RWPE2 (cell line): ENCODE measurements around the gene ABHD4.

Source experiments
- ATAC-seq: fragments of 200-7000 bp; cut with Tn5 transposase; 3 replicates; pipeline ENCODE4 v1.9.1; 2021; ENCODE audit warnings: low read depth
- DNase-seq: peaks from one replicate; pipeline ENCODE4 v3.0.0-alpha.2; 2020; ENCODE audit warnings: low spot score
- H3K27ac ChIP-seq: fragments of 450-650 bp; 2 replicates; pipeline ENCODE4 v1.5.1; 2017; ENCODE audit warnings: mild to moderate bottlenecking; ENCODE audit not compliant: poor library complexity, severe bottlenecking
- H3K27me3 ChIP-seq: fragments of 250-450 bp; sonication (Bioruptor Pico); 2 replicates; pipeline ENCODE4 v1.5.1; 2021; ENCODE audit warnings: mild to moderate bottlenecking, moderate library complexity; ENCODE audit not compliant: insufficient read depth, poor library complexity, severe bottlenecking
- H3K36me3 ChIP-seq: fragments of 250-450 bp; sonication (Bioruptor Pico); 2 replicates; pipeline ENCODE4 v1.5.1; 2020; ENCODE audit warnings: low read depth, mild to moderate bottlenecking, moderate library complexity
- H3K4me1 ChIP-seq: fragments of 250-450 bp; sonication (Bioruptor Pico); 2 replicates; pipeline ENCODE4 v1.5.1; 2021; ENCODE audit warnings: mild to moderate bottlenecking, moderate library complexity; ENCODE audit not compliant: insufficient read depth, poor library complexity, severe bottlenecking
- H3K4me3 ChIP-seq: fragments of 250-450 bp; sonication (Bioruptor Pico); 2 replicates; pipeline ENCODE4 v1.5.1; 2021; ENCODE audit warnings: mild to moderate bottlenecking, moderate library complexity; ENCODE audit not compliant: severe bottlenecking
- H3K9me3 ChIP-seq: fragments of 250-450 bp; sonication (Bioruptor Pico); 2 replicates; pipeline ENCODE4 v1.5.1; 2021; ENCODE audit warnings: mild to moderate bottlenecking, moderate library complexity; ENCODE audit not compliant: severe bottlenecking
- TF ChIP-seq, protein P1 (sequence below): fragments of 450-650 bp; IDR thresholded peaks from one replicate; pipeline ENCODE4 v1.5.1; 2017; ENCODE audit warnings: mild to moderate bottlenecking, moderate library complexity; ENCODE audit not compliant: poor library complexity, severe bottlenecking

Gene ABHD4

DNA sequence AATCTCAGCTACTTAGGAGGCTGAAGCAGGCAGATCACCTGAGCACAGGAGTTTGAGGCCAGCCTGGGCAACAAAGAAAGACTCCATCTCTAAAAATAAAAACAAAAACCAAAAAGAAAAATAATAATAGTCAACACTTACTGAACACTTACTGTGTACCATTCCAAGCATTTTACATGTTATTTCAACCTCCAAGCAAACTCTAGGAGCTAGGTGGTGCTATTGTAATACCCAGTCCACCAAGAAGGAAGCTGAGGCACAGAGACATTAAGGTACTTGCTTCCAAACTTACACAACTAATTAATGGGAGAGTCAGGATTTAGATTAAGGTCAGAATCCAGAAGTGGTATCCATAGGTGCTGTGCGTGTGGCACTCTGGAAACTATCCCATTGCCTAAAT is 59.8 kb downstream of the ABHD4 start:
- no peaks in the 10 kb centered on the region for H3K9me3 ChIP-seq
- ATAC-seq (peak; percentile 62; the same call in 2 of the 3 replicates), DNase-seq (no peak)
- H3K4me1 ChIP-seq: no peaks in the 10 kb centered on the region
- H3K36me3 ChIP-seq: no peaks in the 10 kb centered on the region
- H3K27me3 ChIP-seq: no peaks in the 10 kb centered on the region
- no peak overlapping the region for H3K27ac ChIP-seq
- H3K4me3 ChIP-seq: no peak overlapping the region
- TF ChIP-seq, protein P1, sequence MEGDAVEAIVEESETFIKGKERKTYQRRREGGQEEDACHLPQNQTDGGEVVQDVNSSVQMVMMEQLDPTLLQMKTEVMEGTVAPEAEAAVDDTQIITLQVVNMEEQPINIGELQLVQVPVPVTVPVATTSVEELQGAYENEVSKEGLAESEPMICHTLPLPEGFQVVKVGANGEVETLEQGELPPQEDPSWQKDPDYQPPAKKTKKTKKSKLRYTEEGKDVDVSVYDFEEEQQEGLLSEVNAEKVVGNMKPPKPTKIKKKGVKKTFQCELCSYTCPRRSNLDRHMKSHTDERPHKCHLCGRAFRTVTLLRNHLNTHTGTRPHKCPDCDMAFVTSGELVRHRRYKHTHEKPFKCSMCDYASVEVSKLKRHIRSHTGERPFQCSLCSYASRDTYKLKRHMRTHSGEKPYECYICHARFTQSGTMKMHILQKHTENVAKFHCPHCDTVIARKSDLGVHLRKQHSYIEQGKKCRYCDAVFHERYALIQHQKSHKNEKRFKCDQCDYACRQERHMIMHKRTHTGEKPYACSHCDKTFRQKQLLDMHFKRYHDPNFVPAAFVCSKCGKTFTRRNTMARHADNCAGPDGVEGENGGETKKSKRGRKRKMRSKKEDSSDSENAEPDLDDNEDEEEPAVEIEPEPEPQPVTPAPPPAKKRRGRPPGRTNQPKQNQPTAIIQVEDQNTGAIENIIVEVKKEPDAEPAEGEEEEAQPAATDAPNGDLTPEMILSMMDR: peak; percentile 76

GRCh38 chr14:22658946-22659345 is 60.8 kb downstream of the ABHD4 start:
- no peaks in the 10 kb centered on the region for H3K9me3 ChIP-seq
- no peaks in the 10 kb centered on the region for H3K4me1 ChIP-seq
- TF ChIP-seq, protein P1: no peak
- H3K4me3 ChIP-seq: no peak overlapping the region
- no peak for ATAC-seq
- no peaks in the 10 kb centered on the region for H3K27me3 ChIP-seq
- no peak overlapping the region for H3K27ac ChIP-seq
- H3K36me3 ChIP-seq: no peaks in the 10 kb centered on the region
- DNase-seq: no peak

- ATAC-seq (no peak), DNase-seq (no peak)
- Histone ChIP-seq H3K4me1 (no peaks in the 10 kb centered on the region), H3K27me3 (no peaks in the 10 kb centered on the region), H3K4me3 (no peak overlapping the region), H3K27ac (no peak overlapping the region), H3K9me3 (no peaks in the 10 kb centered on the region), H3K36me3 (no peaks in the 10 kb centered on the region)
- TF ChIP-seq, protein P1: no peak
These were observed 62.6 kb downstream of the ABHD4 start for GRCh38 chr14:22660654-22661053.
